Esophagus squamous epithelium (tissue), 5 donors: ENCODE results near the gene GPR68. TPM values are rescaled to one million over a fixed set of nuclear protein-coding genes. Genes with fewer than 3 reads are reported as not detected.

ENCODE experiments used
- DNase-seq: peaks from one replicate; lab custom pipeline; 2025; lab: John Stamatoyannopoulos, UW
- H3K27ac ChIP-seq, 4 donors: fragments of 200-600 bp; sonication (generic); one replicate each; pipeline ENCODE4 v1.5.1; 2016 to 2019; ENCODE audit warnings: mild to moderate bottlenecking in 1 of 4
- H3K27me3 ChIP-seq, 4 donors: fragments of 200-600 bp; sonication (generic); 1 replicate in 3 of 4; 2 replicates in 1 of 4; pipeline versions ENCODE4 v1.5.1 to v1.6.0; 2017 to 2021; ENCODE audit warnings: antibody characterized with exemption in 1 of 4
- H3K36me3 ChIP-seq, 3 donors: fragments of 200-600 bp; sonication (generic); one replicate each; pipeline ENCODE4 v1.5.1; 2016 to 2019
- H3K4me1 ChIP-seq, 3 donors: fragments of 200-600 bp; sonication (generic); one replicate each; pipeline ENCODE4 v1.5.1; 2017 to 2019
- H3K4me3 ChIP-seq, 4 donors: fragments of 200-600 bp; sonication (generic); 1 replicate in 3 of 4; 2 replicates in 1 of 4; pipeline ENCODE4 v1.5.1; 2016 to 2019; ENCODE audit warnings: mild to moderate bottlenecking in 2 of 4, moderate library complexity in 1 of 4
- H3K9me3 ChIP-seq, 3 donors: fragments of 200-600 bp; sonication (generic); one replicate each; pipeline ENCODE4 v1.5.1; 2016 to 2019
- POLR2A ChIP-seq, 4 donors: fragments of 450-650 bp; IDR thresholded peaks; one replicate each; pipeline ENCODE4 v1.6.1; 2017; ENCODE audit warnings: antibody characterized with exemption in 4 of 4, mild to moderate bottlenecking in 4 of 4, moderate library complexity in 3 of 4
- WGBS, 2 donors: methylation state at CpG; one replicate each; pipeline ENCODE4 v1.1.5; 2018; 5-methylcytosine and 5-hydroxymethylcytosine counted together
- intact Hi-C: fragments of 100-400 bp; cut with DNase I; formaldehyde crosslinking; loops from one replicate; pipeline ENCODE4 v1.15.0; 2022
- total RNA-seq, 4 donors: library from RNA; depleted of rRNA; stranded (reverse); fragments of >200 nt; gene quantifications; one replicate each; pipeline ENCODE4 v1.1.0, GENCODE V29; 2016
- TF ChIP-seq, protein P1 (sequence below), 6 experiments: fragments of 450-650 bp in 4 of 6; fragments of 200-600 bp in 2 of 6; sonication (generic) in 2 of 6; IDR thresholded peaks; one replicate each; pipeline ENCODE4 v1.5.1; 2016 to 2019; ENCODE audit warnings: antibody characterized with exemption in 6 of 6, mild to moderate bottlenecking in 4 of 6, moderate library complexity in 4 of 6
- donor health status: DM: yes; HTN: yes; CAD: no.

GPR68 gene
- total RNA-seq, 4 donors from 2014 or later: 4.0 to 17.5 (median 10.2) TPM

DNA sequence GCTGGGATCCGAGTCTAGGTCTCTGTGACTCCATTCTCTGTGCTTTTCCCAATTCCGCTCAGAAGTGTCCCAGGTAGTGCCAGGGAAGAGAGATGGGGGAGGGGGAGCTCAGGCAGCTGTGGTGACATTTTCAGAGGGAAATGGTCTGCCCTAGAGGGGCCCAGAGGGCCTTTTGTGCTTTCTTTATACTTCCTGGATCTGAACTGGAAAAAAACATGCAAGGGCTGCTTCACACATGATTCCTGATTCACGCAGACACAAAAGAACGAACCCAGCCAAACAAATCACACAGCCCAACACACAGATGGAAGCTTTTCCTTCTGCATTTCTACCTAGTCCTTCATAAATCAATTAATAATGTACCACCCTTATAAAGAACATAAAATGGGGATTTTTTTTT, 26.5 kb downstream of the GPR68 start:
- 40 to 48% methylated on average over 2 to 4 of the region's 4 CpGs for WGBS, 2 donors
- Histone ChIP-seq H3K36me3 (peaks cover 0 to 59% (median 9%) of the 10 kb centered on the region in 3 donors), H3K4me1 (peaks cover 10 to 51% (median 33%) of the 10 kb centered on the region in 3 donors), H3K9me3 (no peaks in the 10 kb centered on the region), H3K27me3 (no peaks in the 10 kb centered on the region), H3K4me3 (no peak overlapping the region), H3K27ac (peak overlapping the region; percentile 70 to 88 (median 76))
- TF ChIP-seq POLR2A (IDR thresholded peaks at IDR 0.05): no peak
- TF ChIP-seq, protein P1, sequence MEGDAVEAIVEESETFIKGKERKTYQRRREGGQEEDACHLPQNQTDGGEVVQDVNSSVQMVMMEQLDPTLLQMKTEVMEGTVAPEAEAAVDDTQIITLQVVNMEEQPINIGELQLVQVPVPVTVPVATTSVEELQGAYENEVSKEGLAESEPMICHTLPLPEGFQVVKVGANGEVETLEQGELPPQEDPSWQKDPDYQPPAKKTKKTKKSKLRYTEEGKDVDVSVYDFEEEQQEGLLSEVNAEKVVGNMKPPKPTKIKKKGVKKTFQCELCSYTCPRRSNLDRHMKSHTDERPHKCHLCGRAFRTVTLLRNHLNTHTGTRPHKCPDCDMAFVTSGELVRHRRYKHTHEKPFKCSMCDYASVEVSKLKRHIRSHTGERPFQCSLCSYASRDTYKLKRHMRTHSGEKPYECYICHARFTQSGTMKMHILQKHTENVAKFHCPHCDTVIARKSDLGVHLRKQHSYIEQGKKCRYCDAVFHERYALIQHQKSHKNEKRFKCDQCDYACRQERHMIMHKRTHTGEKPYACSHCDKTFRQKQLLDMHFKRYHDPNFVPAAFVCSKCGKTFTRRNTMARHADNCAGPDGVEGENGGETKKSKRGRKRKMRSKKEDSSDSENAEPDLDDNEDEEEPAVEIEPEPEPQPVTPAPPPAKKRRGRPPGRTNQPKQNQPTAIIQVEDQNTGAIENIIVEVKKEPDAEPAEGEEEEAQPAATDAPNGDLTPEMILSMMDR (IDR thresholded peaks at IDR 0.05): no peak
- DNase-seq: no peak
- intact Hi-C loops: no loop called here

DNA sequence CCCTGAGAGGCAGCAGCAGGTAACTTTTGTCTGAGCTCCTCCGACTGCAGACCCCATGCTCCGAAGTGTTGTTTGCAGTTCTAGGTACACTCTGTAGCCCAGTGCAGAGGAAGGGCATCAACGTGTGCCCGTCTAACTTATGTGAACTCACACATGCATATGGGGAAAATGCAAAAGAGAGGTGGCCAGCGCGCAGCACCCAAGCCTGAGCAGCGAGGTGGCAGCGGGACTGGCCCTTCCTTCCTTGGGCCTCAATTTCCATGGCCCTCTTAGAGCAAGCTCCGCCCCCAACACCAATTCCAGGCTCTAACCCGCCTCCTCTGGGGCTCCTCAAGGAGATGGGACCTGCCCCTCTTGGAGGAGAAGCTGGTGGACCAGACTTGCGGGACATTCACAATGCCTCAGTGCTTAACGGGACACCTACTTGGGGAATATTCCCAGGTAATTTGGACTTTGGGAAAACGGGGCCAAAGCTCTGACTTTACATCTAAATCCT, 27.7 kb downstream of the GPR68 start:
- Histone ChIP-seq H3K27ac (no peak overlapping the region), H3K27me3 (no peaks in the 10 kb centered on the region), H3K36me3 (peaks cover 0 to 65% (median 9%) of the 10 kb centered on the region in 3 donors), H3K9me3 (no peaks in the 10 kb centered on the region), H3K4me1 (peaks cover 10 to 44% (median 33%) of the 10 kb centered on the region in 3 donors), H3K4me3 (no peak overlapping the region)
- TF ChIP-seq POLR2A (IDR thresholded peaks at IDR 0.05): no peak
- TF ChIP-seq, protein P1 (IDR thresholded peaks at IDR 0.05): no peak
- WGBS, 2 donors: 92 to 94% methylated on average over 4 to 9 of the region's 13 CpGs
- no peak for DNase-seq
- intact Hi-C loops: no loop called here

DNA sequence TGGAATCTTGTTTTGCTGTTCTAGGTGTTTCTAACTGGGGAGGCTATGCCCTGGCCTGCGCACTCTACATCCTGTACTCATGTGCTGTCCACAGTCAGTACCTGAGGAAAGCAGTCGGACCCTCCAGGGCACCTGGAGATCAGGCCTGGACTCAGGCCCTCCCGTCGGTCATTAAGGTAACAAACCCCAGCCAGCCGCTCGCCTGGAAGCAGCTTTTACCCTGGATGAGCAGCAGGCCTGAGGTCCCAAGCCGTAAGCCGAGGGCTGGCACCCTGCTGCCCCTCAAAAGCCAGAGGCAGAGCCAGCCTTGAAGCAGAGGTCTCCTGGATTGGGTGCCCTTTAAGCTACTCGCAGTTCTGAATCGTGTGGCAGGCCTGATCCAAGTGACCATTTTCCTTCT, 29.1 kb downstream of the GPR68 start:
- WGBS, 2 donors: 100% methylated on average over 1 of the region's 10 CpGs; no CpG with 5 or more reads in 1 of the 2 donors
- peaks cover 9 to 30% (median 26%) of the 10 kb centered on the region in 3 donors for H3K4me1 ChIP-seq
- DNase-seq: no peak
- H3K4me3 ChIP-seq: no peak overlapping the region
- H3K27me3 ChIP-seq: no peaks in the 10 kb centered on the region
- no peaks in the 10 kb centered on the region for H3K9me3 ChIP-seq
- no peak for TF ChIP-seq POLR2A (IDR thresholded peaks at IDR 0.05)
- TF ChIP-seq, protein P1 (IDR thresholded peaks at IDR 0.05): no peak
- no peak overlapping the region for H3K27ac ChIP-seq
- peaks cover 0 to 76% (median 9%) of the 10 kb centered on the region in 3 donors for H3K36me3 ChIP-seq
- intact Hi-C loops: no loop called here

DNA sequence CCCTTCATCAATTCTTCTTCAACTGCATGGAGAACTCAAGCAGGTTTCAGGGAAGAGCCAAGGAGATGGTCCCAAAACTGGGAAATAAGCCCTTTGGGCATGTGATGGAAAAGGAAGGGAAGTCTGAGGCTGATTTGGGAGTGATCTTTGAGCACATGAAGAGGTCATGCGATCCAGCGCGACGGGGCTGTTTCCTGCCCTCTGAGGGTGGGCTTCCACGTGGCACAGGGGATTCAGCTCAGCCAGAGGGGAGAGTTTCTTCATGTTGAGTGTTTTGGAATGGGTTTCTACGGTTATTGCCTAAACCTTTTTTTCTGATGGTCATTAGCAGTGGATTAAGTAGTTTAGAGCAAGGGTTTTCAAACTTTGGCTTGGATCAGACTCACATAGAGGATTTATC, 30.2 kb downstream of the GPR68 start:
- intact Hi-C loops: no loop called here
- 87 to 100% methylated on average over 1 to 6 of the region's 6 CpGs for WGBS, 2 donors

DNA sequence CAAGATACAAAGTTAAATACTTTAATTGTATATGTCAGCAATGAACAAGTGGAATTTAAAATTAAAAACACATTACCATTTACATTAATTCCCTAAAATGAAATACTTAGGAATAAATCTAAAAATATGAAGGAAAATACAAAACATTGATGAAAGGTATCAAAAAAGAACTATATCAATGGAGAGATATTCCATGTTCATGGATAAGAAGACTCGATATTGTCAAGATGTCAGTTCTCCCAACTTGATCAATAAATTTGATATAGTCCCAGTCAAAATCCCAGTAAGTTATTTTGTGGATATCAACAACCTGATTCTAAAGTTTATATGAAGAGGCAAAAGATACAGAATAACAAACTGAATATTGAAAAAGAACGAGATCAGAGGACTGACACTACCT, 33.5 kb downstream of the GPR68 start:
- TF ChIP-seq, protein P1 (IDR thresholded peaks at IDR 0.05): no peak
- no peak for TF ChIP-seq POLR2A (IDR thresholded peaks at IDR 0.05)
- intact Hi-C loops: no loop called here
- Histone ChIP-seq H3K4me3 (no peak overlapping the region), H3K27me3 (no peaks in the 10 kb centered on the region), H3K4me1 (peaks cover 0 to 9% (median 4%) of the 10 kb centered on the region in 3 donors), H3K36me3 (peaks cover 6 to 95% (median 17%) of the 10 kb centered on the region in 3 donors), H3K27ac (no peak overlapping the region), H3K9me3 (no peaks in the 10 kb centered on the region)
- no peak for DNase-seq
- WGBS, 2 donors: 93 to 96% methylated on average over 2 of the region's 2 CpGs

More for the DNA sequence above, 30.2 kb downstream of the GPR68 start:
- no peak overlapping the region for H3K27ac ChIP-seq
- no peaks in the 10 kb centered on the region for H3K27me3 ChIP-seq
- no peak for DNase-seq
- H3K4me3 ChIP-seq: no peak overlapping the region
- H3K9me3 ChIP-seq: no peaks in the 10 kb centered on the region
- H3K4me1 ChIP-seq: peaks cover 0 to 19% (median 15%) of the 10 kb centered on the region in 3 donors
- TF ChIP-seq, protein P1 (IDR thresholded peaks at IDR 0.05): no peak
- TF ChIP-seq POLR2A (IDR thresholded peaks at IDR 0.05): no peak
- H3K36me3 ChIP-seq: peaks cover 6 to 86% (median 15%) of the 10 kb centered on the region in 3 donors
